ENCODE results near the gene PSD. TPM values are rescaled to one million over a fixed set of nuclear protein-coding genes. Genes with fewer than 3 reads are reported as not detected.

PSD gene
- total RNA-seq, 1 donor from 2014 or later: 88.5 TPM

DNA sequence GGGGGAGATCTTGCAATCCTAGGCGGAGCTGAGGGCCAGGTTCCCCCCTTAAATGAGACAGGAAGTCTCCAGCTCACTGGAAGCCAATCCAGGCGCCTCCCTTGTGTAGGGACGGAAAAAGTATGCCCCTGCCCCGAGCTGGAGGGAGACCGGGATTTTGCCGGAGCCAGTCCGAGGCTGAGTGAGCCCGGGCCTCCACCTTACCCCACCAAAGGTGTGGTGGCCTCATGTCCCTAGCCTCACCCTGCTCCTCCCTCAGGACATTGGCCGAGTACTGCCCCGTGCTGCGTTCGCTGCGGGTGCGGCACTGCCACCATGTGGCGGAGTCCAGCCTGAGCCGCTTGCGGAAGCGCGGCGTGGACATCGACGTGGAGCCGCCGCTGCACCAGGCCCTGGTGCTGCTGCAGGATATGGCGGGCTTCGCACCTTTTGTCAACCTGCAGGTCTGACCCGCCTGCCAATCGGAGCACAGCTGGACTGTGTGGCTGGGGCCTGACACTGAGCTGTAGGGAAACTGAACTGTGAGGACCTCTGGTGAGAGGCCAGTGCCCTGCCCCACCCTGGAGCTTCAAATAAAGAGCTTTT, 4.1 kb upstream of the PSD start:
- no peak overlapping the region for H3K27ac Mint-ChIP-seq (ENCODE audit: unreplicated experiment)
- peak overlapping the region; percentile 79 for H3K4me3 Mint-ChIP-seq (ENCODE audit: unreplicated experiment)
- no peaks in the 10 kb centered on the region for H3K36me3 Mint-ChIP-seq (ENCODE audit: unreplicated experiment)
- TF ChIP-seq CTCF (IDR thresholded peaks at IDR 0.05; ENCODE audit: partially characterized antibody, unreplicated experiment): peak; percentile 53
- peak; percentile 88 for DNase-seq
- H3K9me3 Mint-ChIP-seq (ENCODE audit: unreplicated experiment): peaks cover 6% of the 10 kb centered on the region
- H3K4me1 Mint-ChIP-seq (ENCODE audit: low read depth, unreplicated experiment): peaks cover 13% of the 10 kb centered on the region
- peaks cover 13% of the 10 kb centered on the region for H3K27me3 Mint-ChIP-seq (ENCODE audit: unreplicated experiment)

GRCh38 chr10:102421757-102422512, 3.4 kb upstream of the PSD start:
- no peak for TF ChIP-seq CTCF (IDR thresholded peaks at IDR 0.05; ENCODE audit: partially characterized antibody, unreplicated experiment)
- Mint-ChIP-seq H3K27ac (ENCODE audit: unreplicated experiment) (no peak overlapping the region), H3K9me3 (ENCODE audit: unreplicated experiment) (peaks cover 9% of the 10 kb centered on the region), H3K36me3 (ENCODE audit: unreplicated experiment) (no peaks in the 10 kb centered on the region), H3K4me1 (ENCODE audit: low read depth, unreplicated experiment) (peaks cover 17% of the 10 kb centered on the region), H3K4me3 (ENCODE audit: unreplicated experiment) (peak overlapping the region; percentile 81), H3K27me3 (ENCODE audit: unreplicated experiment) (peaks cover 13% of the 10 kb centered on the region)
- DNase-seq: no peak

DNA sequence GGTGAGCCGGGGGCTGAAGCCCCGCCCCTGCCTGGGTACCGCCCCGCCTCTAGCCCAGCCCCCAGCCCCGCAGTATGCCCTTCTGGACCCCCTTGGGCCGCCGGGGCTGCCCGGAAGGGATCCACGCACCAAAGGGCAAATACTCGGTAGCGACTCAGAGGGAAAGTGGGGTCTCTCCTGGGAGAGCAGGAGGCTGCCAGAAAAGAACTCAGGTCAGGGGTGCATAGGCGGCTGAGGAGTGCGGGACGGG, 2.8 kb upstream of the PSD start:
- Mint-ChIP-seq H3K36me3 (ENCODE audit: unreplicated experiment) (no peaks in the 10 kb centered on the region), H3K4me1 (ENCODE audit: low read depth, unreplicated experiment) (peaks cover 17% of the 10 kb centered on the region), H3K27me3 (ENCODE audit: unreplicated experiment) (peaks cover 13% of the 10 kb centered on the region), H3K4me3 (ENCODE audit: unreplicated experiment) (peak overlapping the region; percentile 81), H3K9me3 (ENCODE audit: unreplicated experiment) (peaks cover 9% of the 10 kb centered on the region), H3K27ac (ENCODE audit: unreplicated experiment) (no peak overlapping the region)
- DNase-seq: no peak
- no peak for TF ChIP-seq CTCF (IDR thresholded peaks at IDR 0.05; ENCODE audit: partially characterized antibody, unreplicated experiment)

DNA sequence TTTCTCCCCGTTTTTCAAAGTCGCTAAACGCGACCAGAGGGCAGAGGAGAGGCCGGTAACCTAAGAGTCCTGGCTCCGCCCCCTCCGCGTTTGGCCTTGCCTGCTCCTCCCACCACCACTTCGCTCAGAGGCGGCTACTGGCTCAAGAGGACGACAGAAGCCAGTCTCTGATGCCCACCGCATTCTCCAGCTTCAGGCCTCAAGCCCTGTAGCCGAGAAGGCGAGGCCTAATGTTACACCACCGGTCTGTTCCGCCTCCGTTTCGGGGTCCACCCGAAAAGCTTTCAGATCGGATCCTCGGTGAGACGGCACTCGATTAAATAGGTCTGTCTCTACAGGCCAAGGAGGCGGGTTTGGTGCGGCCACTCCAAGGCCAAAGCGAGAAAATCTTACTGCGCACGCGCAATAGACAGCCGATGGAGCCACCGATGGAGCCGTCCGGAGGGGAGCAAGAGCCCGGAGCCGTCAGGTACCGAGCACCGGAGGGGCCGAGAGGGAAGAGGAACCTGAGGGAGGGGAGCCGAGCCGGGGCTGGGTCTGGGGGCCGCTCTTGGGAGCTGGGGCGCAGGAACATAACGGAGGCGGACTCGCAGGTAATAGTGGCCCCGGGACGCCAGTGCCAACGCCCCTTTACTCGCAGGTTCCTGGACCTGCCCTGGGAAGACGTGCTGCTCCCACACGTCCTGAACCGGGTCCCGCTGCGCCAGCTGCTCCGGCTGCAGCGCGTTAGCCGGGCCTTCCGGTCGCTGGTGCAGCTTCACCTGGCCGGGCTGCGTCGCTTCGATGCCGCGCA, 2.3 kb upstream of the PSD start, which contains the start of gene FBXL15:
Gene FBXL15 (plus strand): TSS at position 123 of the 793 bp plus-strand sequence. CDS start 294 bp downstream, at position 417.
- Mint-ChIP-seq H3K27ac (ENCODE audit: unreplicated experiment) (peak within 1 kb of the TSS; percentile 98), H3K4me3 (ENCODE audit: unreplicated experiment) (peak within 1 kb of the TSS; percentile 84), H3K36me3 (ENCODE audit: unreplicated experiment) (no peaks in the 10 kb centered on the region), H3K9me3 (ENCODE audit: unreplicated experiment) (peaks cover 11% of the 10 kb centered on the region), H3K27me3 (ENCODE audit: unreplicated experiment) (peaks cover 13% of the 10 kb centered on the region), H3K4me1 (ENCODE audit: low read depth, unreplicated experiment) (peaks cover 18% of the 10 kb centered on the region)
- peak; percentile 98 for DNase-seq
- no peak for TF ChIP-seq CTCF (IDR thresholded peaks at IDR 0.05; ENCODE audit: partially characterized antibody, unreplicated experiment)
